Activated naive CD8-positive, alpha-beta T cell treated with anti-CD3 and anti-CD28 coated beads, Interleukin-2, amount 10 ng/mL, durations not matched to agents 7 days and 5 days (primary cell): ENCODE results near the gene SARDH. TPM values are rescaled to one million over a fixed set of nuclear protein-coding genes. Genes with fewer than 3 reads are reported as not detected.

Experiments
- ATAC-seq: fragments of 150-1000 bp; cut with Tn5 transposase; one replicate; pipeline ENCODE4 v1.10.0; 2021; ENCODE audit warnings: low read depth, moderate library complexity
- POLR2A ChIA-PET: fragments of 350-600 bp; sonication (Branson Sonifier 250); formaldehyde crosslinking; loops from one replicate; lab custom pipeline; 2021; ENCODE audit warnings: antibody characterized with exemption; lab: Charles Lee
- DNase-seq: peaks from one replicate; pipeline ENCODE4 v3.0.0; 2021
- H3K27ac Mint-ChIP-seq: one replicate; pipeline ENCODE4 v1.8.0; 2022; ENCODE audit warnings: mild to moderate bottlenecking, mixed read lengths
- H3K27me3 Mint-ChIP-seq: one replicate; pipeline ENCODE4 v1.8.0; 2022; ENCODE audit warnings: mild to moderate bottlenecking, moderate library complexity, mixed read lengths
- H3K36me3 Mint-ChIP-seq: one replicate; pipeline ENCODE4 v1.8.0; 2021; ENCODE audit warnings: mild to moderate bottlenecking, mixed read lengths
- H3K4me1 Mint-ChIP-seq: one replicate; pipeline ENCODE4 v1.8.0; 2021; ENCODE audit warnings: mixed read lengths
- H3K4me3 Mint-ChIP-seq: one replicate; pipeline ENCODE4 v1.8.0; 2022; ENCODE audit warnings: mild to moderate bottlenecking, moderate library complexity, mixed read lengths
- H3K9me3 Mint-ChIP-seq: one replicate; pipeline ENCODE4 v1.8.0; 2021; ENCODE audit warnings: mixed read lengths
- total RNA-seq, 2 experiments: library from RNA; stranded (reverse); gene quantifications; one replicate each; pipeline ENCODE4 v1.2.3, GENCODE V29; 2021

The SARDH gene
- total RNA-seq, 2 experiments from 2014 or later = 1.6 to 2.3 TPM

GRCh38 chr9:133739408-133740280 is 1.5 kb upstream of the SARDH start:
- ATAC-seq (no peak), DNase-seq (no peak)
- Mint-ChIP-seq H3K9me3 (no peaks in the 10 kb centered on the region), H3K27ac (no peak overlapping the region), H3K36me3 (no peaks in the 10 kb centered on the region), H3K27me3 (peaks cover 6% of the 10 kb centered on the region), H3K4me3 (no peak overlapping the region), H3K4me1 (no peaks in the 10 kb centered on the region)
- POLR2A ChIA-PET = no interaction called here

GRCh38 chr9:133738640-133739225 is 581 bp upstream of the SARDH start:
- H3K36me3 Mint-ChIP-seq = no peaks in the 10 kb centered on the region
- H3K4me3 Mint-ChIP-seq = peak overlapping the region; percentile 48
- peaks cover 2% of the 10 kb centered on the region for H3K27me3 Mint-ChIP-seq
- no peak overlapping the region for H3K27ac Mint-ChIP-seq
- no peak for ATAC-seq
- POLR2A ChIA-PET = no interaction called here
- no peaks in the 10 kb centered on the region for H3K4me1 Mint-ChIP-seq
- DNase-seq = no peak
- H3K9me3 Mint-ChIP-seq = no peaks in the 10 kb centered on the region

- POLR2A ChIA-PET = interaction anchor here (0.6 kb wide), 1 partner anchor 428 kb away, joined by 3 read pairs; no protein-coding TSS in a partner anchor
- H3K36me3 Mint-ChIP-seq = no peaks in the 10 kb centered on the region
- peak; percentile 31 for DNase-seq
- H3K4me3 Mint-ChIP-seq = no peak overlapping the region
- no peaks in the 10 kb centered on the region for H3K27me3 Mint-ChIP-seq
- ATAC-seq = no peak
- no peaks in the 10 kb centered on the region for H3K4me1 Mint-ChIP-seq
- no peak overlapping the region for H3K27ac Mint-ChIP-seq
- H3K9me3 Mint-ChIP-seq = no peaks in the 10 kb centered on the region
These were observed 930 bp downstream of the SARDH start for GRCh38 chr9:133737071-133737773.

- no peaks in the 10 kb centered on the region for H3K4me1 Mint-ChIP-seq
- POLR2A ChIA-PET = no interaction called here
- no peak overlapping the region for H3K27ac Mint-ChIP-seq
These were observed 2.2 kb downstream of the SARDH start for GRCh38 chr9:133735931-133736330.

GRCh38 chr9:133735415-133735775 is 2.8 kb downstream of the SARDH start:
- H3K27me3 Mint-ChIP-seq = no peaks in the 10 kb centered on the region
- H3K27ac Mint-ChIP-seq = no peak overlapping the region
- no peaks in the 10 kb centered on the region for H3K36me3 Mint-ChIP-seq
- no peak for DNase-seq
- H3K9me3 Mint-ChIP-seq = no peaks in the 10 kb centered on the region
- no peak overlapping the region for H3K4me3 Mint-ChIP-seq
- POLR2A ChIA-PET = no interaction called here
- H3K4me1 Mint-ChIP-seq = no peaks in the 10 kb centered on the region
- no peak for ATAC-seq

More at GRCh38 chr9:133735931-133736330, 2.2 kb downstream of the SARDH start:
- no peaks in the 10 kb centered on the region for H3K27me3 Mint-ChIP-seq
- ATAC-seq (no peak), DNase-seq (no peak)
- H3K9me3 Mint-ChIP-seq = no peaks in the 10 kb centered on the region
- H3K4me3 Mint-ChIP-seq = no peak overlapping the region
- H3K36me3 Mint-ChIP-seq = no peaks in the 10 kb centered on the region

GRCh38 chr9:133734590-133735414 is 3.4 kb downstream of the SARDH start:
- no peaks in the 10 kb centered on the region for H3K9me3 Mint-ChIP-seq
- POLR2A ChIA-PET = no interaction called here
- DNase-seq (peak; percentile 30), ATAC-seq (no peak)
- H3K27ac Mint-ChIP-seq = no peak overlapping the region
- no peaks in the 10 kb centered on the region for H3K36me3 Mint-ChIP-seq
- no peaks in the 10 kb centered on the region for H3K4me1 Mint-ChIP-seq
- H3K4me3 Mint-ChIP-seq = no peak overlapping the region
- H3K27me3 Mint-ChIP-seq = no peaks in the 10 kb centered on the region

- no peak overlapping the region for H3K27ac Mint-ChIP-seq
- H3K9me3 Mint-ChIP-seq = no peaks in the 10 kb centered on the region
- no peaks in the 10 kb centered on the region for H3K36me3 Mint-ChIP-seq
- H3K4me1 Mint-ChIP-seq = no peaks in the 10 kb centered on the region
- POLR2A ChIA-PET = no interaction called here
- peak; percentile 30 for DNase-seq
- no peak overlapping the region for H3K4me3 Mint-ChIP-seq
- no peaks in the 10 kb centered on the region for H3K27me3 Mint-ChIP-seq
- ATAC-seq = no peak
These were observed 4.2 kb downstream of the SARDH start for GRCh38 chr9:133733796-133734533.

- no peaks in the 10 kb centered on the region for H3K27me3 Mint-ChIP-seq
- no peak overlapping the region for H3K27ac Mint-ChIP-seq
- ATAC-seq = no peak
- POLR2A ChIA-PET = no interaction called here
- DNase-seq = no peak
- H3K4me1 Mint-ChIP-seq = no peaks in the 10 kb centered on the region
- H3K4me3 Mint-ChIP-seq = no peak overlapping the region
- no peaks in the 10 kb centered on the region for H3K9me3 Mint-ChIP-seq
- H3K36me3 Mint-ChIP-seq = no peaks in the 10 kb centered on the region
These were observed 4.7 kb downstream of the SARDH start for GRCh38 chr9:133733421-133733795.

GRCh38 chr9:133732639-133733408 is 5.3 kb downstream of the SARDH start:
- Mint-ChIP-seq H3K27me3 (no peaks in the 10 kb centered on the region), H3K36me3 (no peaks in the 10 kb centered on the region), H3K27ac (no peak overlapping the region), H3K9me3 (no peaks in the 10 kb centered on the region), H3K4me3 (no peak overlapping the region), H3K4me1 (no peaks in the 10 kb centered on the region)
- DNase-seq (no peak), ATAC-seq (no peak)
- POLR2A ChIA-PET = no interaction called here

GRCh38 chr9:133731876-133732638 is 6.1 kb downstream of the SARDH start:
- POLR2A ChIA-PET = no interaction called here
- Mint-ChIP-seq H3K4me1 (peaks cover under 1% of the 10 kb centered on the region), H3K36me3 (no peaks in the 10 kb centered on the region), H3K4me3 (no peak overlapping the region), H3K27ac (no peak overlapping the region), H3K9me3 (no peaks in the 10 kb centered on the region), H3K27me3 (no peaks in the 10 kb centered on the region)
- ATAC-seq = no peak
- no peak for DNase-seq

GRCh38 chr9:133730994-133731715 is 7.0 kb downstream of the SARDH start:
- Mint-ChIP-seq H3K27me3 (no peaks in the 10 kb centered on the region), H3K27ac (no peak overlapping the region), H3K9me3 (no peaks in the 10 kb centered on the region), H3K4me1 (peaks cover 8% of the 10 kb centered on the region), H3K4me3 (no peak overlapping the region), H3K36me3 (no peaks in the 10 kb centered on the region)
- DNase-seq (no peak), ATAC-seq (no peak)
- POLR2A ChIA-PET = no interaction called here
